DOHH2 (cell line): ENCODE measurements around the gene MUC2.

ENCODE experiments used
- H3F3A ChIP-seq: fragments of 200-600 bp; sonication (generic), shearing (Covaris generic); 2 replicates; pipeline ENCODE4 v1.6.0; 2016; ENCODE audit warnings: antibody characterized with exemption, mild to moderate bottlenecking; ENCODE audit not compliant: control insufficient read depth, insufficient read depth
- H3K27ac ChIP-seq: fragments of 200-600 bp; sonication (generic); 2 replicates; pipeline ENCODE4 v1.5.1; 2014; ENCODE audit warnings: low read depth, mild to moderate bottlenecking, low read length, moderate library complexity
- H3K27me3 ChIP-seq: fragments of 200-600 bp; sonication (generic); 2 replicates; pipeline ENCODE4 v1.6.1; 2014; ENCODE audit warnings: mild to moderate bottlenecking, low read length, mixed read lengths; ENCODE audit not compliant: control insufficient read depth
- H3K36me3 ChIP-seq: fragments of 200-600 bp; sonication (generic); 2 replicates; pipeline ENCODE4 v1.6.1; 2014; ENCODE audit warnings: mild to moderate bottlenecking, low read length, moderate library complexity, mixed read lengths; ENCODE audit not compliant: control insufficient read depth
- H3K4me1 ChIP-seq: fragments of 200-600 bp; sonication (generic); 2 replicates; pipeline ENCODE4 v1.6.1; 2014; ENCODE audit warnings: mild to moderate bottlenecking, low read length, mixed read lengths; ENCODE audit not compliant: control insufficient read depth
- H3K4me2 ChIP-seq: fragments of 200-600 bp; sonication (generic); 2 replicates; pipeline ENCODE4 v1.6.0; 2014; ENCODE audit warnings: mild to moderate bottlenecking, low read length, moderate library complexity
- H3K4me3 ChIP-seq: fragments of 200-600 bp; sonication (generic); 2 replicates; pipeline ENCODE4 v1.5.1; 2014; ENCODE audit warnings: mild to moderate bottlenecking, low read length, mixed read lengths
- H3K79me2 ChIP-seq: fragments of 200-600 bp; sonication (generic); 2 replicates; pipeline ENCODE4 v1.6.1; 2014; ENCODE audit warnings: mild to moderate bottlenecking, low read length, mixed read lengths; ENCODE audit not compliant: control insufficient read depth
- H3K9me2 ChIP-seq: fragments of 200-600 bp; sonication (generic); replicated peaks from 2 replicates; pipeline ENCODE4 v1.6.1; 2014; ENCODE audit warnings: mild to moderate bottlenecking, low read length, mixed read lengths; ENCODE audit not compliant: control insufficient read depth
- H3K9me3 ChIP-seq: fragments of 200-600 bp; sonication (generic); 2 replicates; pipeline ENCODE4 v1.6.1; 2014; ENCODE audit warnings: antibody characterized with exemption, low read length, mixed read lengths; ENCODE audit not compliant: control insufficient read depth, insufficient read depth
- H4K20me1 ChIP-seq: fragments of 200-600 bp; sonication (generic); 2 replicates; pipeline ENCODE4 v1.6.0; 2014; ENCODE audit warnings: low read depth, mild to moderate bottlenecking, antibody characterized with exemption, low read length, moderate library complexity; ENCODE audit not compliant: control insufficient read depth, insufficient read depth
- EZH2phosphoT487 ChIP-seq: fragments of 200-600 bp; sonication (generic); IDR thresholded peaks from 2 replicates; pipeline ENCODE4 v1.6.1; 2017; ENCODE audit warnings: borderline replicate concordance, mild to moderate bottlenecking, antibody characterized with exemption, low read length, moderate library complexity, mixed read lengths
- TF ChIP-seq, protein P1 (sequence below): fragments of 200-600 bp; sonication (generic); IDR thresholded peaks from one replicate; pipeline ENCODE4 v1.5.1; 2014; ENCODE audit warnings: antibody characterized with exemption, mild to moderate bottlenecking, low read depth, low read length; ENCODE audit not compliant: poor library complexity, severe bottlenecking

Gene MUC2

DNA sequence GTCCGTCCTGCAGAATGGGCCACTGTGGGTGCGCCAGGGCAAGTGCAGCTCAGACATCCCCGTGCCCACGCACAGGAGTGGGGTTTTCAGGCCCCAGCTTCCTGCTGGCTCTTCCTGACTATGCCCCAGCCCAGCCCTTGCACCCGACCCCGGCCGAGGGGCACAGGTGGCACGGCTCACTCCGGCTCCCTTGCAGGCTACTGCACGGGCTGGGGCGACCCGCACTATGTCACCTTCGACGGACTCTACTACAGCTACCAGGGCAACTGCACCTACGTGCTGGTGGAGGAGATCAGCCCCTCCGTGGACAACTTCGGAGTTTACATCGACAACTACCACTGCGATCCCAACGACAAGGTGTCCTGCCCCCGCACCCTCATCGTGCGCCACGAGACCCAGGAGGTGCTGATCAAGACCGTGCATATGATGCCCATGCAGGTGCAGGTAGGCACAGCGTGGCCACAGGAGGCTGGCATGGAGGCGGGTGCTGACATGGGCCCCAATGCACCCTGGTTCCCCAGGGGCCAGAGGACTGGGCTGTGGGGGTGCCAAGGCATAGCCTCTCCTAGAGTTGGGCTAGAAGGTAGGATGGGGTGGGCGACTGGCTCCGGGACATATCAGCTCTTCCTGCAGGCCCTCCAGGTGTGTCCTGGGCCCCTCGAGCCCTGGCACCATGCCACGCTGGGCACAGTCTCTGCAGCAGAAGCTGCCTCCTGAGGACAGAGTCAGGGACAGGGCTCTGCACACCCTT lies 27.7 kb downstream of the MUC2 start:
- no peak overlapping the region for H3K4me3 ChIP-seq
- no peaks in the 10 kb centered on the region for H3K36me3 ChIP-seq
- no peaks in the 10 kb centered on the region for H3K79me2 ChIP-seq
- H3K4me1 ChIP-seq, result no peaks in the 10 kb centered on the region
- no peak overlapping the region for H3K27ac ChIP-seq
- no peaks in the 10 kb centered on the region for H4K20me1 ChIP-seq
- H3K27me3 ChIP-seq, result no peaks in the 10 kb centered on the region
- TF ChIP-seq, protein P1, sequence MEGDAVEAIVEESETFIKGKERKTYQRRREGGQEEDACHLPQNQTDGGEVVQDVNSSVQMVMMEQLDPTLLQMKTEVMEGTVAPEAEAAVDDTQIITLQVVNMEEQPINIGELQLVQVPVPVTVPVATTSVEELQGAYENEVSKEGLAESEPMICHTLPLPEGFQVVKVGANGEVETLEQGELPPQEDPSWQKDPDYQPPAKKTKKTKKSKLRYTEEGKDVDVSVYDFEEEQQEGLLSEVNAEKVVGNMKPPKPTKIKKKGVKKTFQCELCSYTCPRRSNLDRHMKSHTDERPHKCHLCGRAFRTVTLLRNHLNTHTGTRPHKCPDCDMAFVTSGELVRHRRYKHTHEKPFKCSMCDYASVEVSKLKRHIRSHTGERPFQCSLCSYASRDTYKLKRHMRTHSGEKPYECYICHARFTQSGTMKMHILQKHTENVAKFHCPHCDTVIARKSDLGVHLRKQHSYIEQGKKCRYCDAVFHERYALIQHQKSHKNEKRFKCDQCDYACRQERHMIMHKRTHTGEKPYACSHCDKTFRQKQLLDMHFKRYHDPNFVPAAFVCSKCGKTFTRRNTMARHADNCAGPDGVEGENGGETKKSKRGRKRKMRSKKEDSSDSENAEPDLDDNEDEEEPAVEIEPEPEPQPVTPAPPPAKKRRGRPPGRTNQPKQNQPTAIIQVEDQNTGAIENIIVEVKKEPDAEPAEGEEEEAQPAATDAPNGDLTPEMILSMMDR, result no peak
- no peak for TF ChIP-seq EZH2phosphoT487
- no peaks in the 10 kb centered on the region for H3K9me2 ChIP-seq
- H3K9me3 ChIP-seq, result peaks cover 50% of the 10 kb centered on the region
- no peaks in the 10 kb centered on the region for H3F3A ChIP-seq
- no peak overlapping the region for H3K4me2 ChIP-seq

DNA sequence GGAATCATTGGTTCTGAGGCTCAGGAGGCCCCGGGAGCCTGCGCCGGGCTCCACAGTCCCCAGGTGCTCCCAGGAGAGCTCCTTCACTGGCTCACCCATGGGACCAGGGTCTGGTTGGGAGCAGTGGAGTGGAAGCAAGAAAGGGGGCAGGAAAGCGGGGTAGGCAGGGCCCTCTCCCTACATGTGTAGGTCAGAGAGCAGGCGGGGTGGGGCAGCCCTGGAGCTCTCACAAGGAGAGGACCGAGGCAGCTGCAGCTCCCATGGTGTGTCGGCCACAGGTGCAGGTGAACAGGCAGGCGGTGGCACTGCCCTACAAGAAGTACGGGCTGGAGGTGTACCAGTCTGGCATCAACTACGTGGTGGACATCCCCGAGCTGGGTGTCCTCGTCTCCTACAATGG lies 28.3 kb downstream of the MUC2 start:
- no peaks in the 10 kb centered on the region for H3K36me3 ChIP-seq
- H3K27me3 ChIP-seq, result no peaks in the 10 kb centered on the region
- H3K9me2 ChIP-seq, result no peaks in the 10 kb centered on the region
- H3K4me2 ChIP-seq, result no peak overlapping the region
- H3K27ac ChIP-seq, result no peak overlapping the region
- H3K79me2 ChIP-seq, result no peaks in the 10 kb centered on the region
- no peaks in the 10 kb centered on the region for H3K4me1 ChIP-seq
- H4K20me1 ChIP-seq, result no peaks in the 10 kb centered on the region
- no peaks in the 10 kb centered on the region for H3F3A ChIP-seq
- H3K4me3 ChIP-seq, result no peak overlapping the region
- H3K9me3 ChIP-seq, result peaks cover 50% of the 10 kb centered on the region
- TF ChIP-seq, protein P1, result no peak
- no peak for TF ChIP-seq EZH2phosphoT487

DNA sequence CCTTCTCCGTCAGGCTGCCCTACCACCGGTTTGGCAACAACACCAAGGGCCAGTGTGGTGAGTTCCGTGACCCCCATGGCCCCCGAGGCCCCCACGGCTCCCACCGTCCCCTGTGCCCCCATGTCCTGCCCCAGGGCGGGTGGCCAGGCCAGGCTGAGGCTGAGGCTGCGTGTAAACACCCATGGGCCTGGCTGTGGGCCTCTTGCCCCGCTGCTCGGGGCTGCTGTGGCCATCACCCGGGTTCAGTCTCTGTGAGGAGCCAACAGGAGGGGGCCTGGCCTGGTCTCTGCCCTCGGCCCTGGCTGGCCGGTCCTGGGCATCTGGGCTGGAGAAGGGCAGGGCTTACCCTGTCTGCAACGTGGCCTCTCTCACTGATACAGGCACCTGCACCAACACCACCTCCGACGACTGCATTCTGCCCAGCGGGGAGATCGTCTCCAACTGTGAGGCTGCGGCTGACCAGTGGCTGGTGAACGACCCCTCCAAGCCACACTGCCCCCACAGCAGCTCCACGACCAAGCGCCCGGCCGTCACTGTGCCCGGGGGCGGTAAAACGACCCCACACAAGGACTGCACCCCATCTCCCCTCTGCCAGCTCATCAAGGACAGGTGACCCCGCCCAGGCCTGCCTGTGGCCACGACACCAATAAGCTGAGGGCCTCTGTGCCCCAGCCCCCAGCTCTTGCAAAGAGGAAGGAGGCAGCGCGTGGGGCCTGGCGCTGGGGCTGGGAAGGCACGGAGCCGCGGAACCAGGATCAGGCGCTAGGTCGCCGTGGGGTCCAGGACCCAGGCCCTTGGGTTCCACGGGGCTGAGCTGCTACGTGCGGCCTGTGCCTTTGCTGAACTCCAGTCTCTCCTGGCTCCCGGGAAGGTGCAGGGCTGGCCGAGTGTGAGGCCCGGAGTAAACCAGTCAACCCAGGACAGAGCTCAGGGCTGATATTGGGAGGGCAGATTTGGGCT lies 29.0 kb downstream of the MUC2 start:
- Histone ChIP-seq H3K4me2 (no peak overlapping the region), H3K27ac (no peak overlapping the region), H3K4me3 (no peak overlapping the region), H3K4me1 (no peaks in the 10 kb centered on the region), H3K27me3 (no peaks in the 10 kb centered on the region), H3K9me3 (peaks cover 50% of the 10 kb centered on the region), H3K9me2 (no peaks in the 10 kb centered on the region), H3F3A (no peaks in the 10 kb centered on the region), H3K36me3 (no peaks in the 10 kb centered on the region), H3K79me2 (no peaks in the 10 kb centered on the region), H4K20me1 (no peaks in the 10 kb centered on the region)
- no peak for TF ChIP-seq EZH2phosphoT487
- TF ChIP-seq, protein P1, result no peak
